Stimulated activated CD8-positive, alpha-beta memory T cell treated with anti-CD3 and anti-CD28 coated beads, Interleukin-7, amount 100 ng/mL, for 48 hours (primary cell): ENCODE results near the gene SMARCE1.
"Not testable (repeated sequence)": the region's sequence is repeated elsewhere in the genome, so short reads cannot be mapped to it uniquely, and the experiment has no call there.

Experiments used
- DNase-seq, 2 donors: peaks; one replicate each; pipeline ENCODE4 v3.0.0-alpha.2; 2020; ENCODE audit warnings: low read depth in 1 of 2; ENCODE audit errors: extremely low read depth in 1 of 2

Gene SMARCE1

GRCh38 chr17:40586264-40586663 is 61.4 kb downstream of the SMARCE1 start:
- DNase-seq = not testable (repeated sequence)

GRCh38 chr17:40584950-40585349 is 62.7 kb downstream of the SMARCE1 start:
- DNase-seq = not testable (repeated sequence)

- no peak for DNase-seq
Observed at GRCh38 chr17:40582328-40582901, 65.2 kb downstream of the SMARCE1 start.

GRCh38 chr17:40580140-40580539 is 67.5 kb downstream of the SMARCE1 start:
- no peak for DNase-seq

- DNase-seq = no peak
Observed at GRCh38 chr17:40579471-40579870, 68.1 kb downstream of the SMARCE1 start.

GRCh38 chr17:40577611-40578065 is 70.0 kb downstream of the SMARCE1 start:
- no peak for DNase-seq

- no peak for DNase-seq
Observed at GRCh38 chr17:40576113-40576740, 71.4 kb downstream of the SMARCE1 start.
